GM12878 (cell line): ENCODE data around the gene HOXC12. TPM values are rescaled to one million over a fixed set of nuclear protein-coding genes. Genes with fewer than 3 reads are reported as not detected.

Experiments used
- ATAC-seq: fragments of 200-7000 bp; cut with Tn5 transposase; 3 replicates; pipeline ENCODE4 v1.9.1; 2020; ENCODE audit warnings: mild to moderate bottlenecking, moderate library complexity
- BruUV-seq: library from RNA; stranded (reverse); fragments of 400-500 nt; replicated peaks from 2 replicates; lab custom pipeline; 2021; lab: Mats Ljungman, UMichigan
- CTCF ChIA-PET: fragments of 300-600 bp; sonication (Branson Sonifier 250); formaldehyde crosslinking; extraction: SDS; loops from one replicate; lab custom pipeline; 2021; ENCODE audit warnings: inconsistent platforms; lab: Yijun Ruan, JAX
- POLR2A ChIA-PET: fragments of 350-600 bp; formaldehyde crosslinking; extraction: SDS; loops from one replicate; lab custom pipeline; 2021; ENCODE audit warnings: inconsistent platforms; lab: Charles Lee
- RAD21 ChIA-PET: fragments of 300-600 bp; sonication (Branson Sonifier 250); formaldehyde crosslinking; loops from one replicate; lab custom pipeline; 2023; ENCODE audit warnings: antibody characterized with exemption; ENCODE audit not compliant: unreplicated experiment; lab: Charles Lee
- SMC1A ChIA-PET: fragments of 300-600 bp; sonication (Branson Sonifier 250); formaldehyde crosslinking; loops from one replicate; lab custom pipeline; 2023; ENCODE audit not compliant: unreplicated experiment, uncharacterized antibody; lab: Charles Lee
- DNase-seq: peaks from one replicate; pipeline ENCODE4 v3.0.0-alpha.2; 2011; ENCODE audit warnings: low read depth, low spot score
- FAIRE-seq: peaks from 3 replicates; lab custom pipeline; 2011; peaks lifted over from hg19 to GRCh38; lab: Jason Lieb, UNC
- H2AFZ ChIP-seq: 2 replicates; pipeline ENCODE4 v1.6.0; 2011; ENCODE audit warnings: low read depth, low read length, control low read depth; ENCODE audit not compliant: control insufficient read depth
- H3K27ac ChIP-seq: 2 replicates; pipeline ENCODE4 v1.5.1; 2011; ENCODE audit warnings: control low read depth; ENCODE audit not compliant: control insufficient read depth, insufficient read depth
- H3K27me3 ChIP-seq, 2 experiments: replicated peaks in 1 of 2; 2 replicates each; pipeline versions ENCODE4 v1.6.0 to v1.6.1; 2011; ENCODE audit warnings: low read length in 1 of 2; ENCODE audit not compliant: control insufficient read depth in 2 of 2, insufficient read depth in 2 of 2
- H3K36me3 ChIP-seq, 2 experiments: 2 replicates each; pipeline ENCODE4 v1.5.1; 2011; ENCODE audit warnings: low read length in 1 of 2; ENCODE audit not compliant: control insufficient read depth in 2 of 2, insufficient read depth in 2 of 2
- H3K4me1 ChIP-seq: 2 replicates; pipeline ENCODE4 v1.6.1; 2011; ENCODE audit warnings: mild to moderate bottlenecking, low read length, moderate library complexity, mixed read lengths; ENCODE audit not compliant: control insufficient read depth, insufficient read depth
- H3K4me2 ChIP-seq: 2 replicates; pipeline ENCODE4 v1.6.0; 2011; ENCODE audit warnings: control low read depth; ENCODE audit not compliant: control insufficient read depth, insufficient read depth
- H3K4me3 ChIP-seq: fragments of 200-600 bp; sonication (generic); 2 replicates; pipeline ENCODE4 v1.5.1; 2016
- H3K79me2 ChIP-seq: 2 replicates; pipeline ENCODE4 v1.6.0; 2011; ENCODE audit warnings: low read length; ENCODE audit not compliant: control insufficient read depth, insufficient read depth
- H3K9ac ChIP-seq: 2 replicates; pipeline ENCODE4 v1.8.0; 2011; ENCODE audit warnings: low read length, control low read depth, mixed read lengths; ENCODE audit not compliant: control insufficient read depth, insufficient read depth
- H3K9me3 ChIP-seq: replicated peaks from 3 replicates; pipeline ENCODE4 v1.5.1; 2011; ENCODE audit warnings: mild to moderate bottlenecking, low read length; ENCODE audit not compliant: control insufficient read depth, insufficient read depth
- H4K20me1 ChIP-seq: 2 replicates; pipeline ENCODE4 v1.6.0; 2011; ENCODE audit not compliant: control insufficient read depth, insufficient read depth
- ESRRA ChIP-seq: IDR thresholded peaks from 2 replicates; pipeline ENCODE4 v1.6.1; 2012; ENCODE audit warnings: mild to moderate bottlenecking, low read length, improper control_type of control experiment
- FOXM1 ChIP-seq: IDR thresholded peaks from 2 replicates; pipeline ENCODE4 v1.6.1; 2012; ENCODE audit warnings: low read depth, mild to moderate bottlenecking, inconsistent platforms, low read length, moderate library complexity
- WGBS: methylation state at CpG from one replicate; pipeline ENCODE4 v1.1.6; 2016; ENCODE audit warnings: low lambda C conversion rate; ENCODE audit not compliant: insufficient replicate concordance, insufficient coverage; ENCODE audit errors: missing lambda C conversion rate; 5-methylcytosine and 5-hydroxymethylcytosine counted together
- in situ Hi-C: fragments of 300-500 bp; cut with MboI; formaldehyde crosslinking; loops from 9 replicates; pipeline ENCODE4 v1.14.3; 2018; ENCODE audit warnings: mixed read lengths
- intact Hi-C: fragments of 100-400 bp; cut with micrococcal nuclease; formaldehyde crosslinking; loops from one replicate; pipeline ENCODE4 v1.14.2; 2022; ENCODE audit not compliant: unreplicated experiment
- polyA plus RNA-seq, 11 experiments: library from polyadenylated mRNA; depleted of rRNA in 4 of 11; unstranded in 6 of 11; stranded (reverse) in 5 of 11; fragments of >200 nt; fragmentation: Nextera tagmentation in 4 of 11; fragmentation: Illumina TruSeq in 1 of 11; extraction: Ambion mirVana in 4 of 11; extraction: Trizol in 1 of 11; gene quantifications; 1 replicate in 1 of 11; 2 replicates in 10 of 11; pipeline versions ENCODE4 v1.2.1 to v1.2.3, GENCODE V29; 2011 to 2016; ENCODE audit warnings: inconsistent platforms in 2 of 11, missing spikeins in 2 of 11, low read depth in 1 of 11
- total RNA-seq, 4 experiments: library from RNA; depleted of rRNA in 3 of 4; stranded (reverse); fragments of >200 nt in 3 of 4; fragmentation: Illumina TruSeq in 1 of 4; extraction: Trizol in 1 of 4; gene quantifications; 2 replicates each; pipeline versions ENCODE4 v1.2.1 to v1.2.3, GENCODE V29; 2013 to 2021
- TF ChIP-seq, protein P1 (sequence below): fragments of 450-650 bp; IDR thresholded peaks from 2 replicates; pipeline ENCODE4 v1.6.1; 2017; ENCODE audit warnings: mild to moderate bottlenecking, moderate library complexity

The HOXC12 gene
- total and polyA plus RNA-seq, 10 of the 15 experiments (the other 5 are each of a cell fraction or from before 2014, with no cell fraction given) = not detected

- TF ChIP-seq, protein P1, sequence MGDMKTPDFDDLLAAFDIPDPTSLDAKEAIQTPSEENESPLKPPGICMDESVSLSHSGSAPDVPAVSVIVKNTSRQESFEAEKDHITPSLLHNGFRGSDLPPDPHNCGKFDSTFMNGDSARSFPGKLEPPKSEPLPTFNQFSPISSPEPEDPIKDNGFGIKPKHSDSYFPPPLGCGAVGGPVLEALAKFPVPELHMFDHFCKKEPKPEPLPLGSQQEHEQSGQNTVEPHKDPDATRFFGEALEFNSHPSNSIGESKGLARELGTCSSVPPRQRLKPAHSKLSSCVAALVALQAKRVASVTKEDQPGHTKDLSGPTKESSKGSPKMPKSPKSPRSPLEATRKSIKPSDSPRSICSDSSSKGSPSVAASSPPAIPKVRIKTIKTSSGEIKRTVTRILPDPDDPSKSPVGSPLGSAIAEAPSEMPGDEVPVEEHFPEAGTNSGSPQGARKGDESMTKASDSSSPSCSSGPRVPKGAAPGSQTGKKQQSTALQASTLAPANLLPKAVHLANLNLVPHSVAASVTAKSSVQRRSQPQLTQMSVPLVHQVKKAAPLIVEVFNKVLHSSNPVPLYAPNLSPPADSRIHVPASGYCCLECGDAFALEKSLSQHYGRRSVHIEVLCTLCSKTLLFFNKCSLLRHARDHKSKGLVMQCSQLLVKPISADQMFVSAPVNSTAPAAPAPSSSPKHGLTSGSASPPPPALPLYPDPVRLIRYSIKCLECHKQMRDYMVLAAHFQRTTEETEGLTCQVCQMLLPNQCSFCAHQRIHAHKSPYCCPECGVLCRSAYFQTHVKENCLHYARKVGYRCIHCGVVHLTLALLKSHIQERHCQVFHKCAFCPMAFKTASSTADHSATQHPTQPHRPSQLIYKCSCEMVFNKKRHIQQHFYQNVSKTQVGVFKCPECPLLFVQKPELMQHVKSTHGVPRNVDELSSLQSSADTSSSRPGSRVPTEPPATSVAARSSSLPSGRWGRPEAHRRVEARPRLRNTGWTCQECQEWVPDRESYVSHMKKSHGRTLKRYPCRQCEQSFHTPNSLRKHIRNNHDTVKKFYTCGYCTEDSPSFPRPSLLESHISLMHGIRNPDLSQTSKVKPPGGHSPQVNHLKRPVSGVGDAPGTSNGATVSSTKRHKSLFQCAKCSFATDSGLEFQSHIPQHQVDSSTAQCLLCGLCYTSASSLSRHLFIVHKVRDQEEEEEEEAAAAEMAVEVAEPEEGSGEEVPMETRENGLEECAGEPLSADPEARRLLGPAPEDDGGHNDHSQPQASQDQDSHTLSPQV = no peak
Measured at GRCh38 chr12:53939141-53940108, 15.3 kb upstream of the HOXC12 start (continued).

DNA sequence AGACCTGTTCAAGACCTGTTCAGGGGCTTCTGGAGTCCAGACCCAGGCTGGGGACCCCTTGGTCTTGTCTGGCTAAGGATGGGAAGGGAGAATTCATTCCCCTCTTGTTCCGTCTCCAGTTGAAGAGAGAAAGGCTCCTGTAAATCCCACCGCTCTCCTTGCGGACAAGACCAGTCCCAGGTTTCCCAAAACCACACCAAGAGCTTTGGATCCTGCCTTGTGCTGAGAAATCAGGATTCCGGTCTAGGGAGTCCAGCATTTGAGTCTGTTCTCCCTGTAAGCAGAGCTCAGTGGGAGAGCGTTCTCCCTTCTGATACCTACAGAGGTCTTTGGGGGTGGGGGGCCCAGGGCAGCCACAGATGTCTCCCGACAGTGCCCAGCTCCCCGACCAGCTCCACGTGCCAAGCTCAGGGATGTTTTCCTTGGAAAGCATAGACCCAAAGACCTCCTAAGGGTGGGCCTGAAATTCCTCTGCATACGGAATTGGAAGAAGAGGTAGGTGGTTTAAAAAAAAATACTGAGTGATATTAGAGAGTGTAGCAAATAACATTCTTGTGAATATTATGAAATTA lies 14.2 kb upstream of the HOXC12 start:
- ATAC-seq = no peak
- Histone ChIP-seq H3K9ac (no peak overlapping the region), H3K4me1 (no peaks in the 10 kb centered on the region), H4K20me1 (no peaks in the 10 kb centered on the region), H3K27me3 (peaks cover 14 to 36% of the 10 kb centered on the region in 2 experiments), H3K4me2 (no peak overlapping the region), H3K9me3 (no peaks in the 10 kb centered on the region; the same call in 1 of the 3 replicates), H3K79me2 (no peaks in the 10 kb centered on the region), H3K27ac (no peak overlapping the region), H2AFZ (no peak overlapping the region), H3K4me3 (no peak overlapping the region), H3K36me3 (no peaks in the 10 kb centered on the region)
- in situ Hi-C loops (no loop called here), intact Hi-C loops (no loop called here)
- SMC1A ChIA-PET = interaction anchor here (1.0 kb wide), 1 partner anchor 18 kb away, joined by 3 read pairs; no protein-coding TSS in a partner anchor
- WGBS = 11% methylated on average over 9 of the region's 9 CpGs
- no peak for DNase-seq
- CTCF ChIA-PET = interaction anchor here (0.7 kb wide), 1 partner anchor 156 kb away, joined by 3 read pairs; no protein-coding TSS in a partner anchor
- POLR2A ChIA-PET = no interaction called here
- RAD21 ChIA-PET = no interaction called here
- no peak for FAIRE-seq
- TF ChIP-seq ESRRA (no peak), FOXM1 (no peak)
- no TSS peak for BruUV-seq
